ENCODE results near the gene CRIM1.

- no peak for TF ChIP-seq CTCF (conservative IDR thresholded peaks at IDR 0.05)
- no peak for TF ChIP-seq ZFX (IDR thresholded peaks at IDR 0.05)
These were observed 49.6 kb downstream of the CRIM1 start for GRCh38 chr2:36405183-36405582.

All from C4-2B (cell line).